ENCODE measurements around the gene TSPAN9.
"Not testable (repeated sequence)": the region's sequence is repeated elsewhere in the genome, so short reads cannot be mapped to it uniquely, and the experiment has no call there.

Gene TSPAN9

GRCh38 chr12:3045494-3045893 is 31.7 kb upstream of the TSPAN9 start:
- DNase-seq: no peak

- no peak for DNase-seq
Observed at GRCh38 chr12:3045989-3046388, 31.2 kb upstream of the TSPAN9 start.

- no peak for DNase-seq
Observed at GRCh38 chr12:3046441-3047200, 30.6 kb upstream of the TSPAN9 start.

- DNase-seq: no peak
Observed at GRCh38 chr12:3047961-3048360, 29.2 kb upstream of the TSPAN9 start.

GRCh38 chr12:3048540-3048939 is 28.6 kb upstream of the TSPAN9 start:
- no peak for DNase-seq

- no peak for DNase-seq
Observed at GRCh38 chr12:3049176-3049575, 28.0 kb upstream of the TSPAN9 start.

GRCh38 chr12:3049611-3050249 is 27.4 kb upstream of the TSPAN9 start:
- no peak for DNase-seq

- no peak for DNase-seq
Observed at GRCh38 chr12:3054374-3054773, 22.8 kb upstream of the TSPAN9 start.

GRCh38 chr12:3055026-3055703 is 22.0 kb upstream of the TSPAN9 start:
- DNase-seq: no peak

- no peak for DNase-seq
Observed at GRCh38 chr12:3055704-3056467, 21.3 kb upstream of the TSPAN9 start.

GRCh38 chr12:3061059-3061458 is 16.1 kb upstream of the TSPAN9 start:
- DNase-seq: no peak

- DNase-seq: no peak
Observed at GRCh38 chr12:3061501-3062215, 15.5 kb upstream of the TSPAN9 start.

GRCh38 chr12:3065300-3065699 is 11.9 kb upstream of the TSPAN9 start:
- no peak for DNase-seq

GRCh38 chr12:3065846-3066245 is 11.3 kb upstream of the TSPAN9 start:
- not testable (repeated sequence) for DNase-seq

- DNase-seq: no peak
Observed at GRCh38 chr12:3069714-3070113, 7.5 kb upstream of the TSPAN9 start.

GRCh38 chr12:3071107-3071506 is 6.1 kb upstream of the TSPAN9 start:
- DNase-seq: peak; percentile 87

- DNase-seq: no peak
Observed at GRCh38 chr12:3071710-3072109, 5.5 kb upstream of the TSPAN9 start.

- peak; percentile 91 for DNase-seq
Observed at GRCh38 chr12:3073438-3074250, 3.5 kb upstream of the TSPAN9 start.

GRCh38 chr12:3075315-3075714 is 1.9 kb upstream of the TSPAN9 start:
- DNase-seq: no peak

- DNase-seq: no peak
Observed at GRCh38 chr12:3077572-3078081, 448 bp downstream of the TSPAN9 start.

- DNase-seq: no peak
Observed at GRCh38 chr12:3078086-3078820, 1.1 kb downstream of the TSPAN9 start.

Data from NCI-H510A treated with DMSO at 0.1 percent for 48 hours (cell line).